ENCODE results near the gene FBXO45. TPM values are rescaled to one million over a fixed set of nuclear protein-coding genes. Genes with fewer than 3 reads are reported as not detected.

The FBXO45 gene
- total and polyA plus RNA-seq, 2 of the 13 experiments (the other 11 are each of a cell fraction or from before 2014, with no cell fraction given): 7.0 to 12.1 TPM

GRCh38 chr3:196608693-196609092 is 40.2 kb downstream of the FBXO45 start:
- no peak for ATAC-seq
- in situ Hi-C loops (cut with HindIII; ENCODE audit: extremely low pct_ligation_motif_present, low pct_unique_long_range_greater_than_20kb): loop anchor here (5.0 kb wide), 1 partner anchor 79 kb away; no protein-coding TSS in a partner anchor
- TF ChIP-seq TP53 (CRISPR knock-in tag; conservative IDR thresholded peaks at IDR 0.05) (no peak), E2F5 (CRISPR knock-in tag; conservative IDR thresholded peaks at IDR 0.05) (no peak), MED1 (CRISPR knock-in tag; IDR thresholded peaks at IDR 0.05) (no peak), KDM5A (IDR thresholded peaks at IDR 0.05; ENCODE audit: borderline replicate concordance, low read length) (no peak), ZSCAN21 (CRISPR knock-in tag; IDR thresholded peaks at IDR 0.05; ENCODE audit: borderline replicate concordance) (no peak), ZBTB7A (CRISPR knock-in tag; IDR thresholded peaks at IDR 0.05) (no peak), IRF1 (CRISPR knock-in tag; IDR thresholded peaks at IDR 0.05; ENCODE audit: low read depth) (no peak), ZNF230 (CRISPR knock-in tag; IDR thresholded peaks at IDR 0.05) (no peak), ZNF180 (CRISPR knock-in tag; IDR thresholded peaks at IDR 0.05; ENCODE audit: borderline replicate concordance, low read depth) (no peak), FUBP1 (CRISPR knock-in tag; IDR thresholded peaks at IDR 0.05; ENCODE audit: borderline replicate concordance) (no peak), CEBPZ (IDR thresholded peaks at IDR 0.05; ENCODE audit: low read length) (no peak), MAX (IDR thresholded peaks at IDR 0.05) (no peak), NFATC3 (CRISPR knock-in tag; IDR thresholded peaks at IDR 0.05) (no peak), JUN (CRISPR knock-in tag; IDR thresholded peaks at IDR 0.05) (no peak)

More at GRCh38 chr3:196608693-196609092, 40.2 kb downstream of the FBXO45 start:
- Histone ChIP-seq H3K27me3 (ENCODE audit: control insufficient read depth in 1 of 2, insufficient read depth in 2 of 2, low read length in 2 of 2) (peaks cover 0 to 27% of the 10 kb centered on the region in 2 experiments; a peak in 3 of 5 replicates), H2AFZ (ENCODE audit: low read length) (no peak overlapping the region), H4K20me1 (ENCODE audit: insufficient read depth, low read length) (no peaks in the 10 kb centered on the region), H3K9ac (ENCODE audit: insufficient read depth, low read depth, low read length) (no peak overlapping the region), H3K4me1 (ENCODE audit: insufficient read depth, low read length) (peaks cover 18% of the 10 kb centered on the region), H3K27ac (ENCODE audit: extremely low read length, insufficient read depth, low read length) (no peak overlapping the region), H3K79me2 (ENCODE audit: insufficient read depth, low read length) (no peaks in the 10 kb centered on the region), H3K9me3 (ENCODE audit: low read length) (no peaks in the 10 kb centered on the region), H3K4me2 (ENCODE audit: low read depth, low read length) (no peak overlapping the region), H3K4me3 (replicated peaks in 1 of 3; ENCODE audit: insufficient read depth in 1 of 3, low read depth in 2 of 3, low read length in 3 of 3) (no peak overlapping the region), H3K36me3 (replicated peaks in 1 of 2; ENCODE audit: control insufficient read depth in 1 of 2, insufficient read depth in 2 of 2, low read length in 2 of 2) (no peaks in the 10 kb centered on the region)
- intact Hi-C loops (cut with micrococcal nuclease; ENCODE audit: unreplicated experiment): loop anchor here (1.0 kb wide), 2 partner anchors 77 to 334 kb away; partner anchors contain the start of gene NCBP2
- ChIA-PET CTCF (ENCODE audit: low intra/inter-chr PET ratio, low total read pairs) (interaction anchor here (1.2 to 3.4 kb wide), 3 partner anchors 76 to 361 kb away, joined by 3 to 59 read pairs (median 5); no protein-coding TSS in a partner anchor), POLR2A (no interaction called here)
- FAIRE-seq (no peak), DNase-seq (ENCODE audit: low spot score) (no peak)
- BruUV-seq (replicated peaks): no TSS peak
- 5% methylated on average over 2 of the region's 2 CpGs for WGBS (ENCODE audit: low lambda C conversion rate)
